Lower leg skin (tissue), 3 donors: ENCODE results near the gene STEAP1B.

ENCODE experiments used
- CTCF ChIP-seq, 3 donors: fragments of 450-650 bp; IDR thresholded peaks; one replicate each; pipeline ENCODE4 v1.5.1; 2016; ENCODE audit warnings: antibody characterized with exemption in 3 of 3, mild to moderate bottlenecking in 3 of 3, moderate library complexity in 2 of 3
- POLR2A ChIP-seq, 2 donors: fragments of 450-650 bp; IDR thresholded peaks; one replicate each; pipeline ENCODE4 v1.6.1; 2016 to 2017; ENCODE audit warnings: antibody characterized with exemption in 2 of 2, mild to moderate bottlenecking in 1 of 2, moderate library complexity in 1 of 2

DNA sequence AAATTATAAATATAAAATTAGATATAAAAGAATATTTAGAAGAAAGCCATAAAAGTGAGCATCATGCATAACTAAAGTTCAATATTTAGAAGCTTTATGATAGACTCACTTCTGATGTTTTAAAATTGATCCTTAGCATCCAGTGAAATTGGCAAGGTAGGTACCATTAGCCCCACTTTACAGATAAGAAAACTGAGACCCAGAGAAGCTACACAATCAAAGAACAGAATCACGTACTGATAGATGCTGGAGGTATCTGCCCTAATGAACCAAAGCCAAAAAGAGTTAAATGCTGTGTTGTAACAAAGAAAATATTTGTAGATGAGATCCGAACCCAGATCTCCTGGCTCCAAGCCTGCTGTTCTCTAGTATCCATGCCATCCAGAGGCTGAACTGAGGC is 100.4 kb downstream of the STEAP1B start:
- TF ChIP-seq CTCF (IDR thresholded peaks at IDR 0.05) (no peak), POLR2A (IDR thresholded peaks at IDR 0.05) (no peak)
